ENCODE measurements around the gene DAB2IP.
"Not testable (repeated sequence)": the region's sequence is repeated elsewhere in the genome, so short reads cannot be mapped to it uniquely, and the experiment has no call there.

DAB2IP gene

GRCh38 chr9:121776739-121777637 lies 125.6 kb downstream of the DAB2IP start:
- DNase-seq (ENCODE audit: low spot score) = no peak

GRCh38 chr9:121778252-121779225 lies 127.1 kb downstream of the DAB2IP start:
- no peak for DNase-seq (ENCODE audit: low spot score)

GRCh38 chr9:121779381-121780117 lies 128.1 kb downstream of the DAB2IP start:
- DNase-seq (ENCODE audit: low spot score) = peak; percentile 44

- DNase-seq (ENCODE audit: low spot score) = no peak
These were observed 129.0 kb downstream of the DAB2IP start for GRCh38 chr9:121780177-121781040.

- DNase-seq (ENCODE audit: low spot score) = no peak
These were observed 129.7 kb downstream of the DAB2IP start for GRCh38 chr9:121781145-121781548.

- no peak for DNase-seq (ENCODE audit: low spot score)
These were observed 130.4 kb downstream of the DAB2IP start for GRCh38 chr9:121781701-121782464.

- no peak for DNase-seq (ENCODE audit: low spot score)
These were observed 131.2 kb downstream of the DAB2IP start for GRCh38 chr9:121782514-121783110.

- no peak for DNase-seq (ENCODE audit: low spot score)
These were observed 131.7 kb downstream of the DAB2IP start for GRCh38 chr9:121783111-121783510.

GRCh38 chr9:121783521-121784507 lies 132.4 kb downstream of the DAB2IP start:
- DNase-seq (ENCODE audit: low spot score) = no peak

GRCh38 chr9:121784731-121785411 lies 133.4 kb downstream of the DAB2IP start:
- DNase-seq (ENCODE audit: low spot score) = no peak

- no peak for DNase-seq (ENCODE audit: low spot score)
These were observed 134.5 kb downstream of the DAB2IP start for GRCh38 chr9:121785673-121786542.

- DNase-seq (ENCODE audit: low spot score) = no peak
These were observed 135.1 kb downstream of the DAB2IP start for GRCh38 chr9:121786543-121786948.

- no peak for DNase-seq (ENCODE audit: low spot score)
These were observed 135.6 kb downstream of the DAB2IP start for GRCh38 chr9:121786998-121787422.

GRCh38 chr9:121788686-121789366 lies 137.4 kb downstream of the DAB2IP start:
- no peak for DNase-seq (ENCODE audit: low spot score)

GRCh38 chr9:121790841-121791240 lies 139.4 kb downstream of the DAB2IP start:
- DNase-seq (ENCODE audit: low spot score) = no peak

GRCh38 chr9:121792476-121792875 lies 141.0 kb downstream of the DAB2IP start:
- DNase-seq (ENCODE audit: low spot score) = not testable (repeated sequence)

Measured in kidney capillary endothelial cell (primary cell).